ENCODE data around the gene C5AR1.
"Not testable (repeated sequence)": the region's sequence is repeated elsewhere in the genome, so short reads cannot be mapped to it uniquely, and the experiment has no call there.

Gene C5AR1

GRCh38 chr19:47274071-47274890 lies 35.4 kb upstream of the C5AR1 start, which contains the start of gene INAFM1:
Gene INAFM1, plus strand, starts transcription at chr19:47274885. Its CDS starts 35 bp downstream, at chr19:47274920.
- Histone ChIP-seq H3K36me3 (ENCODE audit: control insufficient read depth in 1 of 2, insufficient read depth in 2 of 2, low read length in 2 of 2) (peaks cover 24 to 30% of the 10 kb centered on the region in 2 experiments), H3K27ac (ENCODE audit: low read depth, low read length) (peak within 1 kb of the TSS; percentile 97), H3K4ac (ENCODE audit: low read depth, low read length) (peak within 1 kb of the TSS; percentile 85), H3K79me2 (ENCODE audit: control insufficient read depth, insufficient read depth, low read length, poor library complexity) (peaks cover 10% of the 10 kb centered on the region), H2BK5ac (ENCODE audit: low read depth, low read length, poor library complexity) (peak within 1 kb of the TSS; percentile 86), H3K79me1 (ENCODE audit: low read length) (peaks cover 19% of the 10 kb centered on the region), H3K9me3 (ENCODE audit: insufficient read depth, low read depth, low read length) (peaks cover 3% of the 10 kb centered on the region), H2BK12ac (ENCODE audit: low read length) (no peak within 1 kb of the TSS), H3K4me1 (ENCODE audit: control insufficient read depth in 1 of 2, insufficient read depth in 2 of 2, low read length in 2 of 2) (peaks cover 16 to 25% of the 10 kb centered on the region in 2 experiments), H2AK5ac (ENCODE audit: low read length) (peak within 1 kb of the TSS; percentile 84), H4K91ac (ENCODE audit: low read depth, low read length) (peak within 1 kb of the TSS; percentile 95), H3K23ac (ENCODE audit: low read length) (no peak within 1 kb of the TSS), H3K4me3 (ENCODE audit: low read depth, low read length) (peak within 1 kb of the TSS; percentile 79), H2BK120ac (ENCODE audit: insufficient read depth, low read length, poor library complexity) (peak within 1 kb of the TSS; percentile 96), H2AFZ (ENCODE audit: insufficient read depth, low read length, poor library complexity) (peak within 1 kb of the TSS; percentile 97), H4K8ac (ENCODE audit: low read depth, low read length) (peak within 1 kb of the TSS; percentile 94), H3K14ac (ENCODE audit: low read length) (peak within 1 kb of the TSS; percentile 97), H3K18ac (ENCODE audit: low read length) (peak within 1 kb of the TSS; percentile 97), H3K9ac (ENCODE audit: low read length) (peak within 1 kb of the TSS; percentile 96), H4K12ac (ENCODE audit: low read depth, low read length) (peak within 1 kb of the TSS; percentile 89), H3K4me2 (ENCODE audit: low read length) (peak within 1 kb of the TSS; percentile 90), H3K27me3 (ENCODE audit: insufficient read depth, low read length) (no peaks in the 10 kb centered on the region)
- no CpG with 5 or more reads among the region's 72 CpGs for WGBS (ENCODE audit: extremely low coverage, insufficient coverage, insufficient read length)
- DNase-seq, result peak; percentile 91 to 96

- peak overlapping the region; percentile 9 for H3K4ac ChIP-seq (ENCODE audit: low read depth, low read length)
- H2AK5ac ChIP-seq (ENCODE audit: low read length), result peak overlapping the region; percentile 84
- peaks cover 16 to 25% of the 10 kb centered on the region in 2 experiments for H3K4me1 ChIP-seq (ENCODE audit: control insufficient read depth in 1 of 2, insufficient read depth in 2 of 2, low read length in 2 of 2)
- H4K8ac ChIP-seq (ENCODE audit: low read depth, low read length), result peak overlapping the region; percentile 33
- H2AFZ ChIP-seq (ENCODE audit: insufficient read depth, low read length, poor library complexity), result peak overlapping the region; percentile 61
- no peak for DNase-seq
- H3K27me3 ChIP-seq (ENCODE audit: insufficient read depth, low read length), result no peaks in the 10 kb centered on the region
- H3K14ac ChIP-seq (ENCODE audit: low read length), result peak overlapping the region; percentile 61
- no peak overlapping the region for H2BK12ac ChIP-seq (ENCODE audit: low read length)
- H3K18ac ChIP-seq (ENCODE audit: low read length), result peak overlapping the region; percentile 73
- H4K91ac ChIP-seq (ENCODE audit: low read depth, low read length), result no peak overlapping the region
- H3K79me2 ChIP-seq (ENCODE audit: control insufficient read depth, insufficient read depth, low read length, poor library complexity), result peaks cover 11% of the 10 kb centered on the region
- H3K79me1 ChIP-seq (ENCODE audit: low read length), result peaks cover 19% of the 10 kb centered on the region
- H3K9me3 ChIP-seq (ENCODE audit: insufficient read depth, low read depth, low read length), result peaks cover 6% of the 10 kb centered on the region
- H3K23ac ChIP-seq (ENCODE audit: low read length), result no peak overlapping the region
- no peak overlapping the region for H2BK120ac ChIP-seq (ENCODE audit: insufficient read depth, low read length, poor library complexity)
- peak overlapping the region; percentile 79 for H3K4me3 ChIP-seq (ENCODE audit: low read depth, low read length)
- peaks cover 18 to 24% of the 10 kb centered on the region in 2 experiments for H3K36me3 ChIP-seq (ENCODE audit: control insufficient read depth in 1 of 2, insufficient read depth in 2 of 2, low read length in 2 of 2)
- H3K9ac ChIP-seq (ENCODE audit: low read length), result no peak overlapping the region
- H2BK5ac ChIP-seq (ENCODE audit: low read depth, low read length, poor library complexity), result no peak overlapping the region
- peak overlapping the region; percentile 86 for H3K4me2 ChIP-seq (ENCODE audit: low read length)
- WGBS (ENCODE audit: extremely low coverage, insufficient coverage, insufficient read length), result no CpG with 5 or more reads among the region's 82 CpGs
- peak overlapping the region; percentile 23 for H4K12ac ChIP-seq (ENCODE audit: low read depth, low read length)
- H3K27ac ChIP-seq (ENCODE audit: low read depth, low read length), result no peak overlapping the region
Observed at GRCh38 chr19:47274891-47275761, 34.5 kb upstream of the C5AR1 start.

GRCh38 chr19:47275791-47276461 lies 33.7 kb upstream of the C5AR1 start:
- DNase-seq, result no peak
- H2BK120ac ChIP-seq (ENCODE audit: insufficient read depth, low read length, poor library complexity), result no peak overlapping the region
- no peak overlapping the region for H2AK5ac ChIP-seq (ENCODE audit: low read length)

GRCh38 chr19:47276513-47276912 lies 33.1 kb upstream of the C5AR1 start:
- peaks cover 11% of the 10 kb centered on the region for H3K79me2 ChIP-seq (ENCODE audit: control insufficient read depth, insufficient read depth, low read length, poor library complexity)
- not testable (repeated sequence) for H3K14ac ChIP-seq (ENCODE audit: low read length)

More at GRCh38 chr19:47275791-47276461, 33.7 kb upstream of the C5AR1 start:
- WGBS (ENCODE audit: extremely low coverage, insufficient coverage, insufficient read length), result no CpG with 5 or more reads among the region's 13 CpGs
- Histone ChIP-seq H2BK5ac (ENCODE audit: low read depth, low read length, poor library complexity) (no peak overlapping the region), H3K27me3 (ENCODE audit: insufficient read depth, low read length) (no peaks in the 10 kb centered on the region), H4K8ac (ENCODE audit: low read depth, low read length) (no peak overlapping the region), H3K27ac (ENCODE audit: low read depth, low read length) (no peak overlapping the region), H2BK12ac (ENCODE audit: low read length) (no peak overlapping the region), H3K9ac (ENCODE audit: low read length) (no peak overlapping the region), H3K79me1 (ENCODE audit: low read length) (peaks cover 19% of the 10 kb centered on the region), H4K91ac (ENCODE audit: low read depth, low read length) (no peak overlapping the region), H3K79me2 (ENCODE audit: control insufficient read depth, insufficient read depth, low read length, poor library complexity) (peaks cover 11% of the 10 kb centered on the region), H3K4me3 (ENCODE audit: low read depth, low read length) (no peak overlapping the region), H2AFZ (ENCODE audit: insufficient read depth, low read length, poor library complexity) (no peak overlapping the region), H3K9me3 (ENCODE audit: insufficient read depth, low read depth, low read length) (peaks cover 6% of the 10 kb centered on the region), H3K18ac (ENCODE audit: low read length) (no peak overlapping the region), H3K23ac (ENCODE audit: low read length) (no peak overlapping the region), H3K4me1 (ENCODE audit: control insufficient read depth in 1 of 2, insufficient read depth in 2 of 2, low read length in 2 of 2) (peaks cover 16 to 25% of the 10 kb centered on the region in 2 experiments), H4K12ac (ENCODE audit: low read depth, low read length) (no peak overlapping the region), H3K36me3 (ENCODE audit: control insufficient read depth in 1 of 2, insufficient read depth in 2 of 2, low read length in 2 of 2) (peaks cover 10 to 16% of the 10 kb centered on the region in 2 experiments), H3K4me2 (ENCODE audit: low read length) (no peak overlapping the region), H3K4ac (ENCODE audit: low read depth, low read length) (no peak overlapping the region), H3K14ac (ENCODE audit: low read length) (no peak overlapping the region)

More at GRCh38 chr19:47276513-47276912, 33.1 kb upstream of the C5AR1 start:
- H4K12ac ChIP-seq (ENCODE audit: low read depth, low read length); H2AK5ac ChIP-seq (ENCODE audit: low read length); H2BK12ac ChIP-seq (ENCODE audit: low read length); H2AFZ ChIP-seq (ENCODE audit: insufficient read depth, low read length, poor library complexity); H4K91ac ChIP-seq (ENCODE audit: low read depth, low read length); H3K18ac ChIP-seq (ENCODE audit: low read length); H2BK120ac ChIP-seq (ENCODE audit: insufficient read depth, low read length, poor library complexity); H3K9ac ChIP-seq (ENCODE audit: low read length); H3K27me3 ChIP-seq (ENCODE audit: insufficient read depth, low read length); H3K9me3 ChIP-seq (ENCODE audit: insufficient read depth, low read depth, low read length); DNase-seq; H3K27ac ChIP-seq (ENCODE audit: low read depth, low read length); H3K4me2 ChIP-seq (ENCODE audit: low read length); H3K4me3 ChIP-seq (ENCODE audit: low read depth, low read length); H4K8ac ChIP-seq (ENCODE audit: low read depth, low read length); H3K4ac ChIP-seq (ENCODE audit: low read depth, low read length); H3K23ac ChIP-seq (ENCODE audit: low read length); H2BK5ac ChIP-seq (ENCODE audit: low read depth, low read length, poor library complexity): not testable (repeated sequence)
- H3K4me1 ChIP-seq (ENCODE audit: control insufficient read depth in 1 of 2, insufficient read depth in 2 of 2, low read length in 2 of 2), result peaks cover 16 to 25% of the 10 kb centered on the region in 2 experiments
- no CpG with 5 or more reads among the region's 3 CpGs for WGBS (ENCODE audit: extremely low coverage, insufficient coverage, insufficient read length)
- H3K79me1 ChIP-seq (ENCODE audit: low read length), result peaks cover 19% of the 10 kb centered on the region
- H3K36me3 ChIP-seq (ENCODE audit: control insufficient read depth in 1 of 2, insufficient read depth in 2 of 2, low read length in 2 of 2), result peaks cover 4 to 10% of the 10 kb centered on the region in 2 experiments
